Measurements from ENCODE around the gene PON3. TPM values are rescaled to one million over a fixed set of nuclear protein-coding genes. Genes with fewer than 3 reads are reported as not detected.

PON3 gene
- total RNA-seq, 1 donor from 2014 or later, result not detected

GRCh38 chr7:95395755-95396135 lies 430 bp downstream of the PON3 start:
- peaks cover 8% of the 10 kb centered on the region for H3K9me3 Mint-ChIP-seq (ENCODE audit: unreplicated experiment)
- H3K27ac Mint-ChIP-seq (ENCODE audit: unreplicated experiment), result no peak overlapping the region
- no peak overlapping the region for H3K4me3 ChIP-seq (ENCODE audit: insufficient read depth, low read depth, low read length)
- peaks cover 15% of the 10 kb centered on the region for H3K27me3 Mint-ChIP-seq (ENCODE audit: low read depth, unreplicated experiment)
- H3K4me1 ChIP-seq (ENCODE audit: insufficient read depth, low read length), result no peaks in the 10 kb centered on the region
- no peak for DNase-seq (ENCODE audit: low read depth)
- H2AFZ ChIP-seq (ENCODE audit: low read depth, low read length), result no peak overlapping the region
- no peak for FAIRE-seq
- TF ChIP-seq EZH2 (IDR thresholded peaks at IDR 0.05; ENCODE audit: insufficient read depth, low read length) (no peak), CTCF (IDR thresholded peaks at IDR 0.05; ENCODE audit: insufficient read depth, low read depth, low read length) (no peak)
- H4K20me1 ChIP-seq (ENCODE audit: insufficient read depth, low read length), result no peaks in the 10 kb centered on the region
- no peak overlapping the region for H3K4me3 Mint-ChIP-seq (ENCODE audit: unreplicated experiment)
- no peaks in the 10 kb centered on the region for H3K36me3 ChIP-seq (ENCODE audit: insufficient read depth, low read length)
- peaks cover 4% of the 10 kb centered on the region for H3K9me3 ChIP-seq (ENCODE audit: insufficient read depth, low read depth, low read length)
- H3K4me1 Mint-ChIP-seq (ENCODE audit: low read depth, unreplicated experiment), result no peaks in the 10 kb centered on the region
- peak overlapping the region; percentile 76 for H3K4me2 ChIP-seq (ENCODE audit: low read length)
- H3K27me3 ChIP-seq (ENCODE audit: insufficient read depth, low read length), result no peaks in the 10 kb centered on the region
- no peak overlapping the region for H3K9ac ChIP-seq (ENCODE audit: low read length)
- no peaks in the 10 kb centered on the region for H3K79me2 ChIP-seq (ENCODE audit: insufficient read depth, low read length)
- no peaks in the 10 kb centered on the region for H3K36me3 Mint-ChIP-seq (ENCODE audit: low read depth, unreplicated experiment)
- H3K27ac ChIP-seq (ENCODE audit: low read depth, low read length), result no peak overlapping the region

- Histone ChIP-seq H3K36me3 (ENCODE audit: insufficient read depth, low read length) (no peaks in the 10 kb centered on the region), H3K4me1 (ENCODE audit: insufficient read depth, low read length) (no peaks in the 10 kb centered on the region), H3K9ac (ENCODE audit: low read length) (no peak overlapping the region), H3K27me3 (ENCODE audit: insufficient read depth, low read length) (no peaks in the 10 kb centered on the region), H3K27ac (ENCODE audit: low read depth, low read length) (no peak overlapping the region), H2AFZ (ENCODE audit: low read depth, low read length) (no peak overlapping the region), H4K20me1 (ENCODE audit: insufficient read depth, low read length) (no peaks in the 10 kb centered on the region), H3K4me3 (ENCODE audit: insufficient read depth, low read depth, low read length) (no peak overlapping the region), H3K79me2 (ENCODE audit: insufficient read depth, low read length) (no peaks in the 10 kb centered on the region), H3K9me3 (ENCODE audit: insufficient read depth, low read depth, low read length) (peaks cover 4% of the 10 kb centered on the region), H3K4me2 (ENCODE audit: low read length) (no peak overlapping the region)
- no peak for FAIRE-seq
- Mint-ChIP-seq H3K27me3 (ENCODE audit: low read depth, unreplicated experiment) (peaks cover 15% of the 10 kb centered on the region), H3K4me3 (ENCODE audit: unreplicated experiment) (no peak overlapping the region), H3K27ac (ENCODE audit: unreplicated experiment) (no peak overlapping the region), H3K4me1 (ENCODE audit: low read depth, unreplicated experiment) (no peaks in the 10 kb centered on the region), H3K9me3 (ENCODE audit: unreplicated experiment) (peaks cover 8% of the 10 kb centered on the region), H3K36me3 (ENCODE audit: low read depth, unreplicated experiment) (no peaks in the 10 kb centered on the region)
- TF ChIP-seq EZH2 (IDR thresholded peaks at IDR 0.05; ENCODE audit: insufficient read depth, low read length), result no peak
- TF ChIP-seq CTCF (IDR thresholded peaks at IDR 0.05; ENCODE audit: insufficient read depth, low read depth, low read length), result no peak
- no peak for DNase-seq (ENCODE audit: low read depth)
These were observed 1.8 kb downstream of the PON3 start for GRCh38 chr7:95394370-95394769.

- H3K36me3 Mint-ChIP-seq (ENCODE audit: low read depth, unreplicated experiment), result no peaks in the 10 kb centered on the region
- no peak overlapping the region for H2AFZ ChIP-seq (ENCODE audit: low read depth, low read length)
- TF ChIP-seq CTCF (IDR thresholded peaks at IDR 0.05; ENCODE audit: insufficient read depth, low read depth, low read length), result no peak
- TF ChIP-seq EZH2 (IDR thresholded peaks at IDR 0.05; ENCODE audit: insufficient read depth, low read length), result no peak
- H3K27me3 Mint-ChIP-seq (ENCODE audit: low read depth, unreplicated experiment), result peaks cover 8% of the 10 kb centered on the region
- H3K27me3 ChIP-seq (ENCODE audit: insufficient read depth, low read length), result no peaks in the 10 kb centered on the region
- no peaks in the 10 kb centered on the region for H3K79me2 ChIP-seq (ENCODE audit: insufficient read depth, low read length)
- no peaks in the 10 kb centered on the region for H3K4me1 ChIP-seq (ENCODE audit: insufficient read depth, low read length)
- H3K27ac Mint-ChIP-seq (ENCODE audit: unreplicated experiment), result no peak overlapping the region
- DNase-seq (ENCODE audit: low read depth) (no peak), FAIRE-seq (no peak)
- H3K4me1 Mint-ChIP-seq (ENCODE audit: low read depth, unreplicated experiment), result no peaks in the 10 kb centered on the region
- no peak overlapping the region for H3K4me2 ChIP-seq (ENCODE audit: low read length)
- no peaks in the 10 kb centered on the region for H4K20me1 ChIP-seq (ENCODE audit: insufficient read depth, low read length)
- H3K4me3 Mint-ChIP-seq (ENCODE audit: unreplicated experiment), result no peak overlapping the region
- no peak overlapping the region for H3K4me3 ChIP-seq (ENCODE audit: insufficient read depth, low read depth, low read length)
- no peaks in the 10 kb centered on the region for H3K36me3 ChIP-seq (ENCODE audit: insufficient read depth, low read length)
- H3K9ac ChIP-seq (ENCODE audit: low read length), result no peak overlapping the region
- peaks cover 8% of the 10 kb centered on the region for H3K9me3 Mint-ChIP-seq (ENCODE audit: unreplicated experiment)
- no peak overlapping the region for H3K27ac ChIP-seq (ENCODE audit: low read depth, low read length)
- peaks cover 4% of the 10 kb centered on the region for H3K9me3 ChIP-seq (ENCODE audit: insufficient read depth, low read depth, low read length)
These were observed 4.4 kb downstream of the PON3 start for GRCh38 chr7:95391761-95392160.
